Epidermal melanocyte (primary cell): ENCODE data around the gene SLC5A4.
"Not testable (repeated sequence)": the region's sequence is repeated elsewhere in the genome, so short reads cannot be mapped to it uniquely, and the experiment has no call there.

Source experiments
- DNase-seq: peaks from one replicate; pipeline ENCODE4 v3.0.0; 2011; ENCODE audit warnings: low spot score; ENCODE audit not compliant: insufficient read length

SLC5A4 gene

GRCh38 chr22:32199961-32200360 lies 55.2 kb downstream of the SLC5A4 start:
- DNase-seq, result no peak

GRCh38 chr22:32199341-32199740 lies 55.8 kb downstream of the SLC5A4 start:
- DNase-seq, result no peak

- DNase-seq, result not testable (repeated sequence)
Observed at GRCh38 chr22:32197553-32198226, 57.5 kb downstream of the SLC5A4 start.

- not testable (repeated sequence) for DNase-seq
Observed at GRCh38 chr22:32195900-32196299, 59.2 kb downstream of the SLC5A4 start.

- DNase-seq, result not testable (repeated sequence)
Observed at GRCh38 chr22:32193346-32193745, 61.8 kb downstream of the SLC5A4 start.

GRCh38 chr22:32191021-32191420 lies 64.1 kb downstream of the SLC5A4 start:
- DNase-seq, result not testable (repeated sequence)

- no peak for DNase-seq
Observed at GRCh38 chr22:32185821-32186220, 69.3 kb downstream of the SLC5A4 start.

GRCh38 chr22:32183625-32184024 lies 71.5 kb downstream of the SLC5A4 start:
- DNase-seq, result no peak

- DNase-seq, result no peak
Observed at GRCh38 chr22:32181043-32181442, 74.1 kb downstream of the SLC5A4 start.

GRCh38 chr22:32177221-32177765 lies 77.9 kb downstream of the SLC5A4 start:
- DNase-seq, result no peak

GRCh38 chr22:32175683-32176644 lies 79.2 kb downstream of the SLC5A4 start:
- no peak for DNase-seq

GRCh38 chr22:32175115-32175514 lies 80.0 kb downstream of the SLC5A4 start:
- DNase-seq, result no peak
